Esophagus squamous epithelium (tissue), 5 donors: Measurements from ENCODE around the gene NEK5. TPM values are rescaled to one million over a fixed set of nuclear protein-coding genes. Genes with fewer than 3 reads are reported as not detected.
A peak's percentile ranks its signal among the peaks of the same experiment; 100 is the strongest.

ENCODE experiments used
- DNase-seq: peaks from one replicate; lab custom pipeline; 2025; lab: John Stamatoyannopoulos, UW
- H3K27ac ChIP-seq, 4 donors: fragments of 200-600 bp; sonication (generic); one replicate each; pipeline ENCODE4 v1.5.1; 2016 to 2019; ENCODE audit warnings: mild to moderate bottlenecking in 1 of 4
- H3K27me3 ChIP-seq, 4 donors: fragments of 200-600 bp; sonication (generic); 1 replicate in 3 of 4; 2 replicates in 1 of 4; pipeline versions ENCODE4 v1.5.1 to v1.6.0; 2017 to 2021; ENCODE audit warnings: antibody characterized with exemption in 1 of 4
- H3K36me3 ChIP-seq, 3 donors: fragments of 200-600 bp; sonication (generic); one replicate each; pipeline ENCODE4 v1.5.1; 2016 to 2019
- H3K4me1 ChIP-seq, 3 donors: fragments of 200-600 bp; sonication (generic); one replicate each; pipeline ENCODE4 v1.5.1; 2017 to 2019
- H3K4me3 ChIP-seq, 4 donors: fragments of 200-600 bp; sonication (generic); 1 replicate in 3 of 4; 2 replicates in 1 of 4; pipeline ENCODE4 v1.5.1; 2016 to 2019; ENCODE audit warnings: mild to moderate bottlenecking in 2 of 4, moderate library complexity in 1 of 4
- H3K9me3 ChIP-seq, 3 donors: fragments of 200-600 bp; sonication (generic); one replicate each; pipeline ENCODE4 v1.5.1; 2016 to 2019
- CTCF ChIP-seq, 6 experiments: fragments of 450-650 bp in 4 of 6; fragments of 200-600 bp in 2 of 6; sonication (generic) in 2 of 6; IDR thresholded peaks; one replicate each; pipeline ENCODE4 v1.5.1; 2016 to 2019; ENCODE audit warnings: antibody characterized with exemption in 6 of 6, mild to moderate bottlenecking in 4 of 6, moderate library complexity in 4 of 6
- POLR2A ChIP-seq, 4 donors: fragments of 450-650 bp; IDR thresholded peaks; one replicate each; pipeline ENCODE4 v1.6.1; 2017; ENCODE audit warnings: antibody characterized with exemption in 4 of 4, mild to moderate bottlenecking in 4 of 4, moderate library complexity in 3 of 4
- WGBS, 2 donors: methylation state at CpG; one replicate each; pipeline ENCODE4 v1.1.5; 2018; 5-methylcytosine and 5-hydroxymethylcytosine counted together
- intact Hi-C: fragments of 100-400 bp; cut with DNase I; formaldehyde crosslinking; loops from one replicate; pipeline ENCODE4 v1.15.0; 2022
- total RNA-seq, 4 donors: library from RNA; depleted of rRNA; stranded (reverse); fragments of >200 nt; gene quantifications; one replicate each; pipeline ENCODE4 v1.1.0, GENCODE V29; 2016
- donor health status: DM: yes; HTN: yes; CAD: no.

The NEK5 gene
- total RNA-seq, 4 donors from 2014 or later, result 0.18 to 0.38 TPM; not detected in 2

GRCh38 chr13:52001120-52001731 lies 127.6 kb downstream of the NEK5 start:
- peaks cover 0 to 13% (median 0%) of the 10 kb centered on the region in 4 donors for H3K27me3 ChIP-seq
- peaks cover 0 to 20% (median 7%) of the 10 kb centered on the region in 3 donors for H3K4me1 ChIP-seq
- DNase-seq, result no peak
- H3K27ac ChIP-seq, result no peak overlapping the region
- H3K9me3 ChIP-seq, result no peaks in the 10 kb centered on the region
- intact Hi-C loops, result no loop called here
- 37 to 41% methylated on average over 3 of the region's 3 CpGs for WGBS, 2 donors
- peak in 5 of 6 experiments; percentile 56 to 73 (median 62) for TF ChIP-seq CTCF (IDR thresholded peaks at IDR 0.05)
- no peak for TF ChIP-seq POLR2A (IDR thresholded peaks at IDR 0.05)
- no peaks in the 10 kb centered on the region for H3K36me3 ChIP-seq
- H3K4me3 ChIP-seq, result no peak overlapping the region

- H3K4me1 ChIP-seq, result peaks cover 6 to 33% (median 12%) of the 10 kb centered on the region in 3 donors
- H3K27me3 ChIP-seq, result peaks cover 0 to 13% (median 0%) of the 10 kb centered on the region in 4 donors
- H3K4me3 ChIP-seq, result no peak overlapping the region
- no peak overlapping the region for H3K27ac ChIP-seq
- H3K36me3 ChIP-seq, result no peaks in the 10 kb centered on the region
- 25 to 57% methylated on average over 1 of the region's 1 CpG for WGBS, 2 donors
- no peaks in the 10 kb centered on the region for H3K9me3 ChIP-seq
- DNase-seq, result no peak
- intact Hi-C loops, result no loop called here
- no peak for TF ChIP-seq POLR2A (IDR thresholded peaks at IDR 0.05)
- no peak for TF ChIP-seq CTCF (IDR thresholded peaks at IDR 0.05)
Observed at GRCh38 chr13:51999921-52000320, 129.0 kb downstream of the NEK5 start.

GRCh38 chr13:51999510-51999911 lies 129.4 kb downstream of the NEK5 start:
- no peaks in the 10 kb centered on the region for H3K9me3 ChIP-seq
- intact Hi-C loops, result no loop called here
- no peak overlapping the region for H3K4me3 ChIP-seq
- H3K27ac ChIP-seq, result no peak overlapping the region
- WGBS, 2 donors, result 30 to 36% methylated on average over 13 of the region's 13 CpGs
- peaks cover 0 to 13% (median 0%) of the 10 kb centered on the region in 4 donors for H3K27me3 ChIP-seq
- no peak for DNase-seq
- no peak for TF ChIP-seq POLR2A (IDR thresholded peaks at IDR 0.05)
- TF ChIP-seq CTCF (IDR thresholded peaks at IDR 0.05), result no peak
- no peaks in the 10 kb centered on the region for H3K36me3 ChIP-seq
- H3K4me1 ChIP-seq, result peaks cover 6 to 33% (median 12%) of the 10 kb centered on the region in 3 donors

GRCh38 chr13:51998723-51999509 lies 130.0 kb downstream of the NEK5 start:
- no peaks in the 10 kb centered on the region for H3K9me3 ChIP-seq

More at GRCh38 chr13:51998723-51999509, 130.0 kb downstream of the NEK5 start:
- H3K36me3 ChIP-seq, result no peaks in the 10 kb centered on the region
- H3K27me3 ChIP-seq, result peaks cover 0 to 13% (median 0%) of the 10 kb centered on the region in 4 donors
- no peak overlapping the region for H3K27ac ChIP-seq
- DNase-seq, result no peak
- WGBS, 2 donors, result 41% methylated on average over 4 of the region's 6 CpGs
- peaks cover 6 to 33% (median 12%) of the 10 kb centered on the region in 3 donors for H3K4me1 ChIP-seq
- H3K4me3 ChIP-seq, result no peak overlapping the region
- intact Hi-C loops, result no loop called here
- TF ChIP-seq POLR2A (IDR thresholded peaks at IDR 0.05) (no peak), CTCF (IDR thresholded peaks at IDR 0.05) (no peak)
